ENCODE data around the gene GP2.

- TF ChIP-seq CTCF (IDR thresholded peaks at IDR 0.05): no peak
- no peak for TF ChIP-seq POLR2A (IDR thresholded peaks at IDR 0.05)
- no peak for TF ChIP-seq EP300 (IDR thresholded peaks at IDR 0.05)
Measured at GRCh38 chr16:20307791-20308190, 19.5 kb downstream of the GP2 start.
